NCI-H1417 (cell line): Measurements from ENCODE around the gene EIF2S2.

ENCODE experiments used
- DNase-seq, 3 experiments: peaks; one replicate each; lab custom pipeline; 2025; lab: John Stamatoyannopoulos, UW

EIF2S2 gene

DNA sequence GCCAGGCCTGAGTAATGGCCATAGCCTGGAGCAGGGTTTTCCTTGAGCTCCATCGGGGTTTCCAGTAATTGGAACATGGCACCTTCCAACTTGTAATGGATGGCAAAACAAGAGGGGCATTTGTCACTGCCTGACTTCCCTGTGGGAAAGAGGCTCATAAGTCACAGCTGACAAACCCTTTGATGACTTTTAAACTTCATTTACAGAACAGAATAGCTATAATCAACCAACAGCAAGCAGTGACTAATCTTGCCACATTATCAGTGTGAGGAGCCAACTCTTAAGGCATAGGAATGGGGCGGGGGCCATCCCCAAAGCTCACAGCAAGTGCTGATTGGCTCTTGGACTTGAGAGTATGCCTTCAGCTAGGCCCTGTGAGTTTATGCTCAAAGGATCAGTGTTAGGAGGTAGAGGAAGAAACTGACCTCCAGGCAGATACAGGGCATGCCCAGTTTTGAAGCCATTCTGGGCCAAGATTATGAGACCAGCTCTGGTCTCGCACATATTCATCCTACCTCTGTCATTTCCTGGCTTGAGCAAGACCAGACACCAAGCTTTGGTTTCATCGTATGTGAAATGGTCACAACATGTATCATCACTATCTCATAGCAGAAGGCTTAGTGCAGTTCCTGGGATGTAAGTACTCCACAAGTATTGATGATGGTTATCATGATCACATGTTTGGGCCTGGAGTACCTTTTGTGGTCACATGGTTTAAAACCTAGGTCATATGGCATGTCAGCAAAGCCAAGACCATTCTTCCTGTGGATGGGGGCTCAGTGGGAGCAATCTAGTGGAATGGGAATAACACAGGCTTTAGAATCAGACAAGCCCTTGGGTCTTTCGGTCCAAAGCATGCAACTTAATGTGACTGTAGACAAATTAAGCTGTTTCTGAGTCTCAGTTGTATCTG, 49.2 kb downstream of the EIF2S2 start:
- no peak for DNase-seq

DNA sequence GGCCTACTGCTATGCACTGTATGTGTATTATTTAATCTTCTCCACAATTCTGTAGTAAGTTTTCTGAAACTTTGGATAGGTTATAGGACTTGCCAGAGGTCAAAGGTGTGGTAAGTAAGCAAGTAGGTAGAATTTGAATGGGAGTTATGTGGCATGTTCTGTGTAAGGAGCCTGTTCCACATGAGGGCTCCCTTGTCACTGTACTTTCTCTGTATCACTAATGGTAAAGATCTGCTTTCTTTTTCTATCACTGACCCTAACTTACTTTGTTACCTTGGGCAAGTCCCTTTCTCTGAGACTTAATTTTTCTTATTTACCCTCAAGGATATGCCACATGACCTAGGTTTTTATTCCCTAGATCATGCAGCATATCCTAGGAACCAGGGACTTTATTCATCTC, 50.3 kb downstream of the EIF2S2 start:
- no peak for DNase-seq

DNA sequence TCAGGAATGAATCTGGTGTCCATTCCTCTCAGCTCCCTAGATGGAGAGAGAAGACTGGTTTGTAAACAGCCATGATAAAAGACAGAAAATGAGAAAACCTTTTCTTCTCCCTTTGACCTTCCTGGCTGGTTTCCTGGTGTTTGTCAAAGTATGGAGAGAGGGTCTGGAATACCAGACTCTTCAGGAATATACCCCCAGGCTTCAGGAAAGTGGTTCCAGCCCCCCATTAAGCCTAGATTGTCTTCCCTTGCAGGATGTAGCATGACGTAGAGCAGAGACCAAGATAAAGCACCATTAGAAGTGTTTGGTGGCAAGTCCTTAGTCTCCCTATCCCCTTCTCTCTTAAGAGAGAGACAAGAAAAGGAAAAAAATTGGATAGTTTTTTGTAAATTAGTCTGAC, 51.1 kb downstream of the EIF2S2 start:
- DNase-seq = no peak

DNA sequence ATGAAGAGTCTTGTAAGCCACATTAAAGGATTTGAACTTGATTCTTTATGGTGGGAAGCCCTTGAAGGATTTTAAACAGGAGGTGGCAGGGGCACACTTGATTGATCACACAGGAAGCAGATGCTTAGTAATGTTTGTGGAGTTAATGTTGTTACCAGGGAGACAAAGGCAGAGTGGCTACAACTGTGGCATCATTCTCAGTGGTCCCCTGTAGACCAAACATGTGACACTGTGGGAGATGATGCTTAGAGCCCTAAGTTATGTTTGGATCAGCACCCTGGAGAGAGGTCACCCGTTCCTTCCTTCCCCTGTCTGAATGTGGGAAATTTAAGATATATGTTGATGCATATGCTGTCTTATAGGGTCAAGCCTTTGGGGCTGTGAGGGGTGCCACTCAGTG, 53.2 kb downstream of the EIF2S2 start:
- peak in 2 of 3 experiments; percentile 42 to 85 for DNase-seq

DNA sequence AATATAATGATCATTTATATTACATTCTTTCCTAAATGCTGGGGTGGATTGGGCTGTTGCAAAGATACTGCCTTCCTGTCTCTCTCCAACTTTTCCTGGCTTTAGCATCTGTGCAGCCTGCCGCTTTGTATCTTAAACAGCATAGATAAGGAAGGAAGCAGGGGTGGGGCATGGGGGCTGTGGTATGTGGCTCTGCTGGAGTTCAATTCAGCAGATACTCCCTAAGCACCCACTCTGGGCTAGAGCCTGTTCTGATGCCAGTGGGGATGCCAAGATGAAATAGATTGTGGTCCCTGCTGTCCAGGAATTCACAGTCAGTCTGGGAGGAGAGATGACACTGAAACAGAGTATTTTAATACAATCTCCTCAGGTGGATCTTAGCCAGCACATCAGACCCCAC, 56.8 kb downstream of the EIF2S2 start:
- no peak for DNase-seq

DNA sequence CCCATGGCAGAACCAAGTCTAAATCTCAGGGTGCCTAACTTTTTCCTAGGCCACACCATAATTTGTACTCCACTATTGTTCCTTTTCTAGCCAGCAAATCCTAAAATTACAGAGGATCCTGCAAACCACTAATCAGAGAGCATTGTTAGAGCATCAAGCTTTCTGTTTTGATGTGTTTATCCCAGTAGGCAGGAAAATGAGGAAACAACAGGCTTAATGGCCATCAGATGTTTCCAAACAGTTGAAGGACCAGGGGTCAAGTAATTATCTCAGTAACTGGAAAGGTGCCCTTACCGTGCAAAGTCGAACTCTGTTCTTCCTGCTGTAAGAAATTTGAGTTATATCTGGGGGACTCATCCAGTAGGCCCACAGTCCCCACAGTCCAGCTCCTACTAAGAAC, 59.6 kb downstream of the EIF2S2 start:
- DNase-seq = peak in 1 of 3 experiments; percentile 53

DNA sequence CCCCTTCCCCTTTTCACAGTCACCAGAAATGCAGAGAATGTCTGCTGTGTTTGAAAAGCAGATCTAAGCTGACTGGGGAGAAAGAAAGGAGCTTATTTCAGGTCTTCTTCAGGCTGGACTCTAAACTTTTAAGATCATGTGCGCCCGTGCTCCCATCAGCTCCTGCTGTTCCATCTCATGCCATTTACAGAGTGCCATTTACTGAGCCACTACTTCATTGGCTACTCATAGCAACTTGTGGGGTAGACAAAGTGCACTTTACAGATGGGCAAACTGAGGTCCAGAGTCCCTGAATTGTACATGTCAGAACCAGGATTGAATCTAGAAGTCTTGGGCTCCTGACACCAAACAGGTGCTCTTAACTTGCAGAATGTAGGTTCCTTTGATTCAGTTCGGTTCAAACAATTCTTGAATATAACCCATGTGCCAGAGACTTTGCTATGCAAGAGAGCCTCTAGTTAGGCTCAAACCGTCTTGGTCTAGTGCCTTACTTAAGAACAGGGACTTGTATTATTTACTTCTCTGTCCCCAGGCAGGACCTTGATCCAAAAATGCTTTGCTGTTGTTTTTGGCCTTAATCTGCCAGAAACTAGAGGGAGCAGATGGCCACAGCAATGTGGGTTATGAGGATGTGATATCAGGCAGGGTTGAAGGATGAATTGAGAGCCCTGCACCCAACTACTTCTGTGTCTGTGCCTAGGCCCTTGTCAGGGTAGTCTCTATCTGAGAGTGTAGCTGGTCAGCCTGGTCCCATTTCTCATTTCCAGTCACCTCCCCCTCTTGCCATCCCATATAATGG, 61.9 kb downstream of the EIF2S2 start:
- DNase-seq = no peak

DNA sequence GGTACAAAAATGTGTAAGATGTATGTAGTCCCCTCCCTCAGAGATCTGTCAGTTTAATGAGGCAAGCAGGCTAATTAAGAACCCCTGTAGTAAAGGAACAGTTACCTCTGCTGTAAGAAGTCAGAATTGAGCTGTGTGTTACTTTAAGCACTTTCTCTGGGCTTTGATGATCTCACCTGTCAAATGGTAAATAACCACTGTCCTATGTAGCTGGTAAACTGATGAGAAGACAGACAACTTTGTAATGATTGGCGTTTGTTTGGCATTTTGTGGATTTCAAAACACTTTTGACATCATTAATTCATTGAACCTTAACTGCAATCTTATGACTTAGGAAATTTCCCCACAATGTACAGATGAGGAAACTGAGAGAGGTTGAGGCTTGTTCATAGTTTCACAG, 62.7 kb downstream of the EIF2S2 start:
- DNase-seq = no peak

DNA sequence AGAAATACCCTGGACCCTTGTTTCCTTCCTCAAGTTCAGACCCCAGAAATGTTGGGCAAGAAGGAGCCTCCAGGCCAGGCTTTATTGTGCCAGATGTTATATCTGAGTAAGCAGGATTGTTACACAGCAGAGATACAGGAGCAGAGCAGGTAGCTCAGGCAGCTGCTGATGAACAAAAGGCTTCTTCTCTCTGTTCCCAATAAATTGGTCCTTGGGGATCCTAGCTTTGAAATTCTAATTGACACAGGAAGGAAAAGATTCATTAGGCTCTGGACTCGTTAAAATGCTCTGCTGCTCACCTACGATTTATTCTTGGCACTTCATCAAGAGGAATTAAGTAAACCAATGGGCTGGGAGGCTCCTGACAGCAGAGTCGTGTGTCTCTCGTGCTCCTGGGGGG, 64.1 kb downstream of the EIF2S2 start:
- peak; percentile 0 to 79 (median 28) for DNase-seq

DNA sequence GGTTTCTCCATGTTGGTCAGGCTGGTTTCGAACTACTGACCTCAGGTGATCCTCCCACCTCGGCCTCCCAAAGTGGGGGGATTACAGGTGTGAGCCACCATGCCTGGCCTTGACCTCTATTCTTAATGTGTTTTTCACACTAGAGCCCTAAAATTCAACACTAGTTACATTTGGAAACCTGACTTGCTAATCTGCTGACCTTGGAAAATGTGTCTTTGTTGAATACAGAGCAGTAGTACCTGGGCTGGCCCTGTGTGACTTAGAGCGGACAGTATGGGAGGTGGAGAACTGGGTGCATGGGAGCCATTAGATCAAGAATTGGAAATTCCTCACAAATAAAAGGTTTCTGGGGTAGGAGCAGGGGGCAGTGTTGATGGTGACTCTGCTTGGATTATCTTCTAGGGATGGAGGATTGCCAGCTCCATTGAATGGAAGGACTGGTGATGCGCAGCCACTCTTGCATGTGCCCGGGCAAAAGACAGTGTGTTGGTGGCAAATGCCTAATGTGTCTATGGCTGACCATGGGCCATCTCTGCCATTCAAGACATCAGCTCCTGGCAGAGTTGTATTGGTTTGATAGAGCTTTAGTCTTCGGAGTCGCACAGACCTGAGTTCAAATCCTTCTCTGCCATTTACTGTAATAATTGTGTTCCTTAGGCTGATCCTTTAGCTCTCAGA, 64.9 kb downstream of the EIF2S2 start:
- DNase-seq = no peak

DNA sequence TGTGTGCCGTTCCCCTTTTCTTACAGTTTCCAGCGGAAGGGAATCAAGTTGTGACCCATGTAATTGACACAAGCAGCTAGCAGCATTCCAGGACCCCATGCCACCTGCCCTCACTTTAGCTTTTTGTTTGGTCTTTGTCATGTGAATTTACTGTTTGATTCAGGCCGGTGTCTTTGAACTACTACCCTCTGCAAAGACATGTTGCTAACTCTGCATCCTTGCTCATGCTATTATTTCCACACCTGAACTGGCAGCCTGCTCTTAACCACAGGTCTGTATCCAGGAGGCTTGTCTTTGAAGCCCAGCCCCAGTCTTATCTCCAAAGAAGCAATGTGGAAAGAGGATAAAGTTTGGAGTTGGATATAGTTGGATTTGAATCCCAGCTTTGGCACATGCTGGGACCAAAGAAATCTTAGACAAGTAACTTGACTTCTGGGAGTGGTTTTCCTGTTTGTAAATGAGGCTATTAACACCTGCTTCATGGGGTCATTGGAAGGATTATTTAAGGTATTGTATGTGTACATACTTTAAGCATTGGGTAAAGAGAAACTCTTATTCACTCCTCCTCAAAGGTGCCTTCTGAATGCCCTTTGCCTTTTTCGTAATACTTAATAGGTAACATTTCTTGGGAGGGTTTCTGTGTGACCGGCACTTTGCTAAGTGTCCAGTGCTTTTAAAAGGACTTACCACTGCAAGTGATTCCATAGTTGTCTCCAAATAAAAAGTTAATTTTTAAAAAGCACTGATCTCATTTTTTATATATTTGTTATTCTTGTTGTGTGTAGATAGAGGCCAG, 65.9 kb downstream of the EIF2S2 start:
- no peak for DNase-seq

DNA sequence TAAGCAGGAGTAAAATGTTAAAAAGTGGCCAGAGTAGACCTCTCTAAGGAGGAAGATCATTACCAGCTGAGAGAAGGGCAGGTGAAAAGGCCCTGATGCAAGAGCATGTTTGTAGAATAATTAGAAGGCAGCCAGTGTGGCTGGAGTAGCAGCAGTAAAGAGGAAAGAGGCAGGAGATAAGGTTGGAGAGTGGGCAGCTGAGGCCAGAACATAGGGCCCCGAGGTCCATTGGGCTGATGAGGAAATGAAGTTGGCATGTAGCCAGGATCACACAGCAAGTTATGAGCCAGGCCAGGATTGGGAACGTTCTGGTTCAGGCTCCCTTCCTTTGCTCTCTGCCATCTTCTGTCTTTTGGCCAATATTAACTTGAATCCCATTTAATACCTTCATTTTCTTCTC, 66.7 kb downstream of the EIF2S2 start:
- peak in 2 of 3 experiments; percentile 25 to 62 for DNase-seq

DNA sequence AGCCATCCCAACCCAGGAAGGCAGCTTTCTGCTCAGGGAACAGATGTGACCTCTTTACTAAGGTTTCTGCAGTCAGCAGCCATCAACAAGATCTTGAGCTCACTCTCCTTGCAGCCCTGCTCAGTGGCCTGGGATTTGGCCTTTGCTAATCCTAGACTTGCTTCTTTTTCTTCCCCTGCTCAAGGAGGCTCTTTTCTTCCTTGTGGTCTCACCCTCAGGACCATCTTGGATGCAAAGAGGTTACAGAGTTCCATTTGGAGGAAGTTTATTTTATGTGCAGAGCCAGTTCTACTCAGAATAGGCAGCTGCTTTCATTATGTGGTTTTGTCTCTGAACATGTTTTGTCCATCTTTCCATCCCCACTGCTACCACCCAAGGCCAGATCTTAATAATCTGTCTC, 69.0 kb downstream of the EIF2S2 start:
- DNase-seq = no peak

DNA sequence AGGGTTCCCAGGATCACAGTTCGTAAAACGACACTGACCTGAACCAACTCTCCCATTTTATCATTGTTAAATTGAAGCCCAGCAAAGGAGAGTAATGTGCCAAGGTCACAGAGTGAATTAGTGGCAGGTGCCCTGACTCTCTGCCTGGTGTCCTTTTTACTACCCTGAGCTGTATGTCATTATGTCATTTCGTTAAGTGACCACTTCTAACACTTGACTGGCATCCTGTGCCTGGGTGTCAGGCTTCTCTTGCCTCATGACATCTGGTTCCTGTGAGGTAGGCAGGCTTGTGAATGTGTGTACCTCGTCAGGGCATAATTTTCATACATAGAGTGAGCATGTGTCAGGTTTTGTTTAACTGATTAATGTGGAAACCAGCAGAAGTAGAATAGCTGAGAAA, 69.8 kb downstream of the EIF2S2 start:
- DNase-seq = peak; percentile 65 to 97 (median 70)

DNA sequence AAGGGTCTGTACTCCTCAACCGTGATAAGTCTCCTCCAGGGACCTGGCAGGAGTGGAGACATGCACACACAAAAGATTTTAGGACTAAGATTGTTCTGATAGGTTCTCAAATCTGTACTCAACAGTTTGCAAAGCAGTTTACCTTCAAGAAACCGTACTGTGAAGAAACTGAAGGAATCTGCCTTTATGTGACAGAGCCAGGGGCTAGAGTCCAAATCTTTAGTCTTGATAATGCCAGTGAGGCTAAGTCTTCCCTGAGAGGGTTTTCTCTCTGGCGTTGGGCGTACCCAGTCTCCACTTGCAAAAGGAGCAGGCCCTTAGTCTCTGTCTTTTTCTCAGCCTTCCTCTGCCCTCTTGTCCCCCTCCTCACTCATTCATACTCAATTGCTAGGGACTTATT, 70.8 kb downstream of the EIF2S2 start:
- no peak for DNase-seq

DNA sequence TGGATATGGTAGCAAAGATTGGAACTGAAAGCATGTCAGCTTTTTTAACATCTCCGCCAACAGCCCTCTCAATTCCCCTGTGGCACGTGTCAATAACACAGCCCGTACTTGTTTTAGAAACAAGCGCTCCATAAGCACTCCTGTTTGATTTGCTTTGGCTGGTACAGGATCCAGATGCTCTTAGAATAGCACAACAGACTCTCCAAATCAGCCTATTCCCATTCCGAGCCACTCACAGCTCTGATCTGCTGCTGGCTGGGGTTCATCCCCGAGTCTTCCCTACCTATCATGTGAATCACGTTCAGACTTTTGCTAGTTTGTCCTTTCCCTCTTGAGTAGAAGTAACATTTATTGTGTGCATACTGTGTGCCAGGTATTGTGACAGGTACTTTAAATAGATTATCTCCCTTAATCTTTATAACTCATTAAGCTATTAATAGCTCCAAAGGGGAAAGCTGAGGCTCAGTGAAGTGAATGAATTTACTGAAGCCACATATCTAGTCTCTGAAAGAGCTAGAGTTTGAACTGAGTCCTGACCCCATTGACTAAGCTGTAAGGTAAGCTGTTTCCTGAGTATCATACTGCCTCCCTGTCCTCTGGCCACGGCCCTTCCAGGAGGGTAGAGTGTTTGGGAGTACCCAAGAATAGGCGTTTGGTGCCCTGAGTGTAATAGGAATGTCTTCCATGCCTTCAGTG, 71.6 kb downstream of the EIF2S2 start:
- DNase-seq = peak in 2 of 3 experiments; percentile 28 to 61
